GM21786 (cell line): Measurements from ENCODE around the gene JARID2.

Experiments
- ATAC-seq: cut with Tn5 transposase; IDR thresholded peaks from one replicate; pipeline ENCODE4 v1.9.1; 2021; ENCODE audit not compliant: unreplicated experiment

The JARID2 gene

GRCh38 chr6:15264412-15264811, 18.5 kb downstream of the JARID2 start:
- no peak for ATAC-seq

- ATAC-seq, result no peak
Observed at GRCh38 chr6:15264902-15265761, 19.3 kb downstream of the JARID2 start.

GRCh38 chr6:15265787-15266186, 19.9 kb downstream of the JARID2 start:
- ATAC-seq, result no peak

- ATAC-seq, result no peak
Observed at GRCh38 chr6:15266423-15266996, 20.6 kb downstream of the JARID2 start.

GRCh38 chr6:15267221-15267620, 21.4 kb downstream of the JARID2 start:
- no peak for ATAC-seq

GRCh38 chr6:15268137-15268908, 22.5 kb downstream of the JARID2 start:
- no peak for ATAC-seq

GRCh38 chr6:15269011-15269410, 23.1 kb downstream of the JARID2 start:
- no peak for ATAC-seq

- no peak for ATAC-seq
Observed at GRCh38 chr6:15269619-15270018, 23.8 kb downstream of the JARID2 start.

GRCh38 chr6:15270402-15270801, 24.5 kb downstream of the JARID2 start:
- ATAC-seq, result no peak

GRCh38 chr6:15272562-15272961, 26.7 kb downstream of the JARID2 start:
- ATAC-seq, result no peak

GRCh38 chr6:15274692-15275387, 29.0 kb downstream of the JARID2 start:
- ATAC-seq, result no peak

- ATAC-seq, result no peak
Observed at GRCh38 chr6:15276036-15276985, 30.4 kb downstream of the JARID2 start.

- ATAC-seq, result no peak
Observed at GRCh38 chr6:15279047-15279661, 33.3 kb downstream of the JARID2 start.

- no peak for ATAC-seq
Observed at GRCh38 chr6:15280028-15280427, 34.2 kb downstream of the JARID2 start.

GRCh38 chr6:15280961-15281360, 35.1 kb downstream of the JARID2 start:
- no peak for ATAC-seq

GRCh38 chr6:15282334-15282733, 36.5 kb downstream of the JARID2 start:
- ATAC-seq, result no peak

- ATAC-seq, result no peak
Observed at GRCh38 chr6:15283986-15284361, 38.1 kb downstream of the JARID2 start.

- ATAC-seq, result no peak
Observed at GRCh38 chr6:15284743-15285142, 38.9 kb downstream of the JARID2 start.

- no peak for ATAC-seq
Observed at GRCh38 chr6:15285682-15286294, 39.9 kb downstream of the JARID2 start.
